GM12891 (cell line): Measurements from ENCODE around the gene AATF.

Experiments
- POLR2A ChIP-seq: IDR thresholded peaks from 2 replicates; pipeline ENCODE4 v1.6.1; 2011; ENCODE audit warnings: low read depth, low read length, control low read depth
- POLR2AphosphoS5 ChIP-seq: IDR thresholded peaks from 2 replicates; pipeline ENCODE4 v1.6.1; 2011; ENCODE audit warnings: low read depth, low read length, control low read depth
- TAF1 ChIP-seq: IDR thresholded peaks from 2 replicates; pipeline ENCODE4 v1.6.1; 2011; ENCODE audit warnings: low read depth, low read length, control low read depth

- TF ChIP-seq POLR2AphosphoS5 (no peak), POLR2A (no peak), TAF1 (no peak)
These were observed 117.8 kb downstream of the AATF start for GRCh38 chr17:37066322-37067255.
